ENCODE results near the gene RICTOR.

The RICTOR gene

GRCh38 chr5:38938973-38939372 is 135.2 kb downstream of the RICTOR start:
- DNase-seq (ENCODE audit: low read depth), result no peak

DNA sequence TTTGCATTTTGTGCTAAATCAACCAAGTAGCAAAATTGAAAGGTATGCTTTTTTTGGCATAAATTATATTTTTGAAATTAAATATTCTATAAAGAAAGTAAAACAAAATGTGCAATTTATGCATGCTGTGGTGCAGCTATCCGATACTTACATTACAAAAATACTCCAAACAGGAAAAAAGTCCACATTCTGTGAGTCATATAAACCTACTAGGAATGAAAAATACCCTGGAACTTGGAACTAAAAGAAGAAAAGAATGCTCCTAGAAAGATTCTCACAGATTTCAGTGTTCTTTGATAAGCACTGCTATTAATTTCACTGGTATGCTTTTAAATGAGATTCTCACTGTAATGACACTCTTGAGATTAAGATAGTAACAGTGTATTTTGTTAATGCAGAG is 135.8 kb downstream of the RICTOR start:
- no peak for DNase-seq (ENCODE audit: low read depth)

- DNase-seq (ENCODE audit: low read depth), result no peak
Observed at GRCh38 chr5:38936269-38936668, 137.9 kb downstream of the RICTOR start.

DNA sequence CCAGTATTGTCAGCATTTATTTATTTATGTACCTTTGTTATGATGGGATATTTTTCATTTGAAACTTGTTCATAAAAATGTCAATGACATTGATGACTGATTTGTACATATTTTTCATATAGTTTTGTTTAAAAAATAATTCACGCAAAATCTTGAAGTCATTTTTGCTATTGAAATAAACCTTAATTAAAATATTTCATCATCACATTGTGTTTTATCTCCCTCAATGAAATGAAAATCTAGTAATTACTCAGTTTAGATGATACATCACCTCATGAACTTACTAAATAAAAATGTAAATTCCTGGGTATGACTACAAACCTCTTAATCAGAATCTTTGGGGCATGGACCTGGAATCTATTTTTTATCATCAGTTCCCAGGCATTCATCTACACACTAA is 138.8 kb downstream of the RICTOR start:
- no peak for DNase-seq (ENCODE audit: low read depth)

DNA sequence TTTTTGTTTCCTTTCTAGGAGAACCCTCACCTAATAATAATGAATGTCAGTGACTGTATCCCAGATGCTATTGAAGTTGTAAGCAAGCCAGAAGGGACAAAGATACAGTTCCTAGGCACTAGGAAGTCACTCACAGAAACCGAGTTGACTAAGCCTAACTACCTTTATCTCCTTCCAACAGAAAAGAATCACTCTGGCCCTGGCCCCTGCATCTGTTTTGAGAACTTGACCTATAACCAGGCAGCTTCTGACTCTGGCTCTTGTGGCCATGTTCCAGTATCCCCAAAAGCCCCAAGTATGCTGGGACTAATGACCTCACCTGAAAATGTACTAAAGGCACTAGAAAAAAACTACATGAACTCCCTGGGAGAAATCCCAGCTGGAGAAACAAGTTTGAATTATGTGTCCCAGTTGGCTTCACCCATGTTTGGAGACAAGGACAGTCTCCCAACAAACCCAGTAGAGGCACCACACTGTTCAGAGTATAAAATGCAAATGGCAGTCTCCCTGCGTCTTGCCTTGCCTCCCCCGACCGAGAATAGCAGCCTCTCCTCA is 141.3 kb downstream of the RICTOR start:
- no peak for DNase-seq (ENCODE audit: low read depth)

DNA sequence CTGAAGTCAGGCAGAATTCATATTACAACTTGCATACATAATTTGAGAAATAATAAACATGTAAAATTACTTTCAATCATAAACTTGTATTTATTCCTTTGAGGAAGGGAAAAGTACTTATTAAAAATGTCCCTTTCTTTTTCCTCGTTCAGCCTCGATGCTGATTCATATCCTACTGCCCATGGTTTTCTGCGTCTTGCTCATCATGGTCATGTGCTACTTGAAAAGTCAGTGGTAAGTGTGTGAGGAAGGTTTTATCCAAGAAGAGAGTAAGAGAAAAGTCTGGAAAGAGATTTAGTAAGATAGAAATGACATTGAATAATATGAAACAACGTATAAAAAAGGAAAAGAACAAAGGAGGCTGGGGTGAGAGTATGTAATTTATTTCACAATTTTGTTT is 142.5 kb downstream of the RICTOR start:
- DNase-seq (ENCODE audit: low read depth), result peak; percentile 27

DNA sequence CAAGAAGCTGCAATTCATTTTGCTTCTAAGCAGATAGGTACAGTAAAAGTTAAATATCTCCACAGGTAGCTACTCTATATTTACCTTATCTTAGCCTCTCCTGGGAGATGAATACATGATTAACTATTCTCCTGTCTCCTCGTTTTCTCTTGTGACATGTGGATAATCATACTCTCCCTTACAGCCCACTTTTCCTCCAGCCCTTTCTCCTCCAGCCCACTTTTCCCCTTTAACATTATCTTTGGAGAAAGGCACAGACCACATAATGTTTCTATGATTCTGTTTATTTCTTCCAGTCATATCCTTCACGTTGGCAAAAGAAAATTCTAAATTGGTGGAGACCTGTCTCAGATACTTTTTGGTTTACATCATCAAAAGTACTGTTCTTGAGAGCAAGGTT is 144.4 kb downstream of the RICTOR start:
- DNase-seq (ENCODE audit: low read depth), result no peak

DNA sequence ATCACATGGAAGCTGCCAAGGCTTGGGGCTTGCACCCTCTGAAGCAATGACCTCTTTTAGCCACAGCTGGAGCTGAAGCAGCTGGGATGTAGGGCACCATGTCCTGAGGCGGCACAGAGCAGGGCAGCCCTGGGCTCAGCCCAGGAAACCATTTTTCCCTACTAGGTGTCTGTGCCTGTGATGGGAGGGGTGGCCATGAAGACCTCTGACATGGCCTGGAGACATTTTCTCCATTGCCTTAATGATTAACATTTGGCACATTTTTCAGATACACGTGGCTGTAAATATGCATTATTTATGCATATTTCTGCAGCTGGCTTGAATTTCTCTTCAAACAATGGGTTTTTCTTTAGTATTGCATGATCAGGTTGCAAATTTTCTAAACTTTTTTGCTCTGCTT is 146.7 kb downstream of the RICTOR start:
- no peak for DNase-seq (ENCODE audit: low read depth)

- no peak for DNase-seq (ENCODE audit: low read depth)
Observed at GRCh38 chr5:38926121-38926520, 148.1 kb downstream of the RICTOR start.

DNA sequence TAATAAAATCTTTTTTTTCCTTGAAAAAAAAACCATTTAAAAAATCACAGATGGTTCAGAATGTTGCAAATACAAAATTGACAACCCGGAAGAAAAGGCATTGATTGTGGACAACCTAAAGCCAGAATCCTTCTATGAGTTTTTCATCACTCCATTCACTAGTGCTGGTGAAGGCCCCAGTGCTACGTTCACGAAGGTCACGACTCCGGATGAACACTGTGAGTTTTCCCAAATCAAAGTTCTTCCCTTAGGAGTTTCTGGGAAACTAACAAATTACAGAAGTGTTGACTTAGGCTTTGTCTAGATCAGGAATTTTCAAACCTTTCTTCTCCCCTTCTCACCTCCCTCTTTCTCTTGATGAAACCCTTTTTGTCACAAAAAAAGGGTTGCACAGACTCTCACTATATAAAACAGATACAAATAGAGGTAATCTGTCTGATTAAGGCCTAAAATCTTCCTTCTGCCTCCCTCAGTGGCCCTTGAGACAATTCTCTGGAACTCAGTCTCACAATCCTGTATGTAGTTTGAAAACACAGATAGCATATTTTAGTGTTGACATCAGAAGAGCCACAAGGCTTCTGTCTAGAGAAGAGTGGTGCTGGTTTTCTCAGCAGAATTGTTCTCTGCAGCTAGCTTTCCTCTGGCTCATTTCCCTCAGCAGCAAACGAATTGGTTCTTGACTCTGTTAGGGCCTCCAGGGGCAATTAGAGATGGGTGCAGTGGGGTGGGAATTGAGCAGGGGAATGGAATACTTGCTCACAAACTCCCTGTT is 148.9 kb downstream of the RICTOR start:
- DNase-seq (ENCODE audit: low read depth), result peak; percentile 58

DNA sequence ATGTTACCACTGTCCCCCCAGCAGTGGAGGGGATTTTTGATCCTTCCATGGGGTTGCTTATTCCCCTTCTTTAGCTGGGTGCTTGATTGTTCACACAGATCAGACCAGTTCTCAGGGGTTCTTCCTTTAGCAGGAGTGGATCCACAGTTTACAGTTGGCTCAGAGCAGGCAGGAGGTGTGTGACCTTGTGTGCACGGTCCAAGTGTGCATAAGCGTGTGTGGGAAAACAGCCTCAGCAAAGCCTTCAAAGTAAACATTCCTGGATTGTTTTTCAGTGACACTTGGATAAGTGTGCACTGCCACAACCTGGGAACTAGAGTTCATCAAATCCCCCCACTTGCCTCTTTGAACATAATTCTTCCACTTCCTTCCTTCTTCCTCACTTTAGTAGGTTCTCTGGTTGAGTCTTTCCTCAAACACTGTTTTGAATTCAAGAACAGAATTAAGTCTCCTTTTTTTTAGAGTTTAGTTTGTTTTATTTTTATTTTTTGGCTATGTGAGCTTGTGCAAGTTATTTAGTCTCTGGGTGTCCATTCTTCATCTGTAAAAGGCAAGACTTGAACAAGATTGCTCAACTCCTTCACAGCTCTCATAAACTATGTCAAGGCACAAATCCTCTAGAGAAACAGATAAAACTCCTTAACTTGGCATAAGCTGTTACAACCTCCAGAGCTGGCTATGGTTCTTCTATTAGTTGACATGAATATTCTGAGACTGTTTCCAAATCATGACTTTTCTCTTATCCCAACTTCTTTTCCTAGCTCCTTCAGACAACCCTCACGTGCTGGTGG is 150.3 kb downstream of the RICTOR start:
- no peak for DNase-seq (ENCODE audit: low read depth)

DNA sequence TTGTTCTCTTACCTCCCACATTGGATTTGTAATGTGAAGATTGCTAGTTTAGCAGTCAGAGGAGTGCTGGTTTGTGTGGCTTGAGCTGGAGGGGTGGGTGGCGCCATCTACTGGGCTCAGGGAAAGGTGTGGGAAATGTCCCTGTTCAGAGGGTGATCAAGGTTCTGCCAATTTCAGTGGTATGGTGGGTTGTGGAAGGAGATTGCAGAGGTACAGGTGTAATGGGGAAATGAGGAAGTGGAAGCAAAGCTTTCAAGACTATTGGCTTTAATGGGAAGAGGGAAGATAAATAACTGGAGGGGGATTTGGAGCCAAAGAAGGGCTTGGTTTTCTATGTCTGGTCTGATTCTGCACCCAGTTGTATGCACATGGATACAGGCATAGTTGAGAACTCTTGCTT is 152.0 kb downstream of the RICTOR start:
- peak; percentile 22 for DNase-seq (ENCODE audit: low read depth)

DNA sequence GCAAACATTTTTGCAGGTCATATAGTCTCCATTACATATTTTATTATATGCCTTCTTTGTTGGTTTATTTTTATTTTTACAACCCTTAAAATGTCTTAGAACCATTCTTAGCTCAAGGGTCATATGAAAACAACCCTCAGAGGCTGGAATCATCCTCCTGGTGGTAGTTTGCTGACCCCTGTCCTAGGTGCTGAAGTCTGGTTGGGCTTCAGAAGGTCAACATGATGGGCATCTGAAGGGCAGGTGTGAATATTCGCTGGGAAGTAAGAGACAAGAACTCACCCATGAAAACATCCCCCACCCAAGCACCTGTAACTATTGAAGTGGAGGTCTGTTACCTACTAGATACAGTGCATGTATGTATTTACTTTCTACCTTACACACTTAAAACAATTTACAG is 153.0 kb downstream of the RICTOR start:
- no peak for DNase-seq (ENCODE audit: low read depth)

DNA sequence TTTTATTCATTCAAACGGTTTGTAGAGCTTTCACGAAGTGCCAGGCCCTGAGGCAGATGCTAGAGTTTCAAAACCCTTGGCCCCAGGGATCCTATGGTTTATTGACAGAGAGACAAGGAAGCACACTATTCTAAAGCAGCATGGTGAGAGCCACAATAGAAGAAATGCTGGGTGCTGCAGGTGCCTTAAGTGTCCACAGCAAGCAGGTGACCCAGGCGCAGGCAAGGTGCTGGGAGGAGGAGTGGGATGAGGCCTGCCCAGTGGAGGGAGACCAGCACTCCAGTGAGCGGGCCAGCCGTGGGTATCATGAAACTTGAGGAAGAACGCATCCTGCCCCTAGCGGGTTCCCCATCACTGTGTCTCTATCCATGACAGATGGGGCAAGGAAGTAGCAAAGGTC is 157.4 kb downstream of the RICTOR start:
- no peak for DNase-seq (ENCODE audit: low read depth)

- no peak for DNase-seq (ENCODE audit: low read depth)
Observed at GRCh38 chr5:38913714-38914113, 160.5 kb downstream of the RICTOR start.

DNA sequence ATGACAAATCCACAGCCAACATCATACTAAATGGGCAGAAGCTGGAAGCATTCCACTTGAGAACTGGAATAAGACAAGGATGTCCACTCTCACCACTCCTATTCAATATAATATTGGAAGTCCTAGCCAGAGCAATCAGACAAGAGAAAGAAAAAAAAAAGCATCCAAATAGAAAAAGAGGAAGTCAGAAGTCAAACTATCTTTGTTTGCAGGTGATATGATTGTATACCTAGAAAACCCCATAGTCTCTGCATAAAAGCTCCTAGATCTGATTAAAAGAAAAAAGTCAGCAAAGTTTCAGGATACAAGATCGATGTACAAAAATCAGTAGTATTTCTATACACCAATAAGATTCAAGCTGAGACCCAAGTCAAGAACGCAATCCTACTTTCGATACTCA is 162.3 kb downstream of the RICTOR start:
- no peak for DNase-seq (ENCODE audit: low read depth)

- DNase-seq (ENCODE audit: low read depth), result no peak
Observed at GRCh38 chr5:38906503-38906902, 167.7 kb downstream of the RICTOR start.

DNA sequence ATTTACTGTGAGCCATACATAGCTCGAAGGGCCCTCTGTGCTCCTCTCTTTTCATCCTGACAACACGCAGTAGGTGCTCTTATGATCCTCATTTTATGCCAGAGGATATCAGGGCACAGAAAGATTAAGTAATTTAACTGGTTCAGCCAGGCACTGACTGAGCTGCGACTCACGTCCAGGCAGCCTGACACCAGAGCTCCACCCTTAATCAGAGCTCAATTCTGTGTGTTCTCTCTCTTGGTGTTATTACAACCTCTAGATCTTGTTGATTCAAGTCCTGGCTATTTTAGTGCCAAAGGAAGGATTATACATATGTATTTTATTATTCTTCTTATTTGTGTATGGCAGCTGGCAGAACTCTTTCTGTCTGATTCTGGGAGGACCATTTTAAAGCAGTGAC is 168.7 kb downstream of the RICTOR start:
- no peak for DNase-seq (ENCODE audit: low read depth)

GRCh38 chr5:38899936-38900335 is 174.3 kb downstream of the RICTOR start:
- no peak for DNase-seq (ENCODE audit: low read depth)

DNA sequence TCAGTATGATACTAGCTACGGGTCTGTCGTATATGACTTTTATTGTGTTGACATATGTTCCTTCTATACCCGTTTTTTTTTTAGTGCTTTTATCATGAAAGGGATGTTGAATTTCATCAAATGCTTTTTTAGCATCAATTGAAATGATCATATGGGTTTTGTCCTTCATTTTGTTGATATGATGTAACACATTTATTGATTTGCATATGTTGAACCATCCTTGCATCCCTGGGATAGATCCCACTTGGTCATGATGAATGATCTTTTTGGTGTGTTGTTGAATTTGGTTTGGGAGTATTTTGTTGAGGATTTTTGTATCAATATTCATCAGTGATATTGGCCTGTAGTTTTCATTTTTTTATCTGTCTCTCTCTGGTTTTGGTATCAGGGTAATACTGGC is 177.4 kb downstream of the RICTOR start:
- no peak for DNase-seq (ENCODE audit: low read depth)

DNA sequence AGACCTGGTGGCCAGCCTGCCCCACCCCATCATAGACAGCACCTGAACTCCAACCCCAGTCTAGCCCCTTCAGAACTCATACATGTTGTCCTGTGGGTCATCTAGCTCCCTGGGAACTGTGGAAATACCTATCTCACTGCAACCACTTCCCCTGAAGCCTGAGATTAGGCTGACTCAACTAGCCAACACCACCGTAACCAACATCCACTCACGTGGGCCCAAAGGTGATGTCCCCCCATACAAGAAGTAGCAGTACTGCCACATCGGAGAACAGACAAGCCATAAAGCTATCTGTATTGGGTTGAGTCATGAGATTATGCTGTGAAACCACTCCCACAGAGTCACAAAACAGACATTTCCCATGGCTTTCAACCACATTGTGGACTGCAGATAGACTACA is 181.8 kb downstream of the RICTOR start:
- no peak for DNase-seq (ENCODE audit: low read depth)

- no peak for DNase-seq (ENCODE audit: low read depth)
Observed at GRCh38 chr5:38891563-38891962, 182.6 kb downstream of the RICTOR start.

- no peak for DNase-seq (ENCODE audit: low read depth)
Observed at GRCh38 chr5:38889424-38889823, 184.8 kb downstream of the RICTOR start.
